Panc1 (cell line): Measurements from ENCODE around the gene DGCR2. TPM values are rescaled to one million over a fixed set of nuclear protein-coding genes. Genes with fewer than 3 reads are reported as not detected.

ENCODE experiments used
- ATAC-seq: fragments of 200-7000 bp; cut with Tn5 transposase; 2 replicates; pipeline ENCODE4 v1.9.1; 2020; ENCODE audit warnings: mild to moderate bottlenecking, moderate library complexity
- BruUV-seq: library from RNA; stranded (reverse); fragments of 400-500 nt; replicated peaks from 2 replicates; lab custom pipeline; 2021; lab: Mats Ljungman, UMichigan
- CTCF ChIA-PET: fragments of 300-600 bp; sonication (Branson Sonifier 250); formaldehyde crosslinking; loops from one replicate; lab custom pipeline; 2022; ENCODE audit warnings: antibody characterized with exemption; lab: Charles Lee
- POLR2A ChIA-PET: fragments of 300-600 bp; sonication (Branson Sonifier 250); formaldehyde crosslinking; loops from one replicate; lab custom pipeline; 2022; ENCODE audit warnings: antibody characterized with exemption; lab: Charles Lee
- DNase-seq: peaks from one replicate; pipeline ENCODE4 v3.0.0-alpha.2; 2010; ENCODE audit warnings: low read depth, low spot score
- H3K27ac ChIP-seq: 2 replicates; pipeline ENCODE4 v1.5.1; 2011; ENCODE audit warnings: mild to moderate bottlenecking, low read length, inconsistent platforms
- H3K27me3 ChIP-seq: fragments of 200-500 bp; sonication (Bioruptor generic); 2 replicates; pipeline ENCODE4 v1.6.0; 2014; ENCODE audit warnings: low read length, inconsistent platforms; ENCODE audit not compliant: control insufficient read depth, insufficient read depth
- H3K36me3 ChIP-seq: fragments of 200-500 bp; sonication (Bioruptor generic); 2 replicates; pipeline ENCODE4 v1.5.1; 2014; ENCODE audit warnings: inconsistent platforms, mild to moderate bottlenecking, low read length, moderate library complexity; ENCODE audit not compliant: control insufficient read depth, insufficient read depth
- H3K4me1 ChIP-seq: 2 replicates; pipeline ENCODE4 v1.5.1; 2011; ENCODE audit warnings: inconsistent platforms, mild to moderate bottlenecking, low read length, moderate library complexity; ENCODE audit not compliant: control insufficient read depth, insufficient read depth
- H3K4me3 ChIP-seq, 2 experiments: 2 replicates each; pipeline ENCODE4 v1.5.1; 2011 to 2012; ENCODE audit warnings: low read depth in 2 of 2, low read length in 2 of 2, mild to moderate bottlenecking in 2 of 2, inconsistent platforms in 1 of 2, moderate library complexity in 1 of 2
- H3K9me3 ChIP-seq: fragments of 200-500 bp; sonication (Bioruptor generic); 2 replicates; pipeline ENCODE4 v1.5.1; 2014; ENCODE audit warnings: low read depth, mild to moderate bottlenecking, inconsistent platforms, low read length, moderate library complexity; ENCODE audit not compliant: control insufficient read depth, insufficient read depth
- CTCF ChIP-seq: fragments of 450-650 bp; IDR thresholded peaks from 2 replicates; pipeline ENCODE4 v1.5.1; 2017; ENCODE audit warnings: mild to moderate bottlenecking
- POLR2AphosphoS5 ChIP-seq: IDR thresholded peaks from 2 replicates; pipeline ENCODE4 v1.6.1; 2012; ENCODE audit warnings: mild to moderate bottlenecking, low read depth, low read length, moderate library complexity
- REST ChIP-seq, 2 experiments: IDR thresholded peaks; 2 replicates each; pipeline ENCODE4 v1.6.1; 2011 to 2012; ENCODE audit warnings: low read depth in 2 of 2, control low read depth in 1 of 2, low read length in 1 of 2, mild to moderate bottlenecking in 1 of 2, moderate library complexity in 1 of 2; ENCODE audit not compliant: insufficient read depth in 1 of 2
- SIN3A ChIP-seq: IDR thresholded peaks from 2 replicates; pipeline ENCODE4 v1.6.1; 2012; ENCODE audit warnings: low read depth, mild to moderate bottlenecking, low read length, moderate library complexity, borderline replicate concordance; ENCODE audit not compliant: insufficient read depth
- TCF7L2 ChIP-seq: IDR thresholded peaks from 2 replicates; pipeline ENCODE4 v1.6.1; 2011; ENCODE audit warnings: mild to moderate bottlenecking, low read depth, low read length, inconsistent platforms
- in situ Hi-C: cut with HindIII; loops from 2 replicates; pipeline ENCODE4 v1.10.0; 2016; ENCODE audit warnings: low sequenced_read_pairs, low pct_unique_long_range_greater_than_20kb
- intact Hi-C: fragments of 100-400 bp; cut with micrococcal nuclease; formaldehyde crosslinking; loops from one replicate; pipeline ENCODE4 v1.10.0; 2022; ENCODE audit not compliant: unreplicated experiment
- total RNA-seq: library from RNA; stranded (reverse); gene quantifications from one replicate; pipeline ENCODE4 v1.2.1, GENCODE V29; 2021; ENCODE audit not compliant: unreplicated experiment

The DGCR2 gene
- total RNA-seq, 1 experiment from 2014 or later, result 35.1 TPM

- H3K4me3 ChIP-seq, result no peak overlapping the region
- H3K27ac ChIP-seq, result no peak overlapping the region
- DNase-seq, result no peak
- H3K4me1 ChIP-seq, result no peaks in the 10 kb centered on the region; the same call in 1 of the 2 replicates
- CTCF ChIA-PET, result no interaction called here
- intact Hi-C loops, result no loop called here
- BruUV-seq, result no TSS peak
- ATAC-seq, result no peak
- H3K9me3 ChIP-seq, result no peaks in the 10 kb centered on the region
- no peaks in the 10 kb centered on the region for H3K36me3 ChIP-seq
- POLR2A ChIA-PET, result no interaction called here
- no peaks in the 10 kb centered on the region for H3K27me3 ChIP-seq
- in situ Hi-C loops, result no loop called here
- no peak for TF ChIP-seq CTCF
- TF ChIP-seq TCF7L2, result no peak
- TF ChIP-seq REST (IDR thresholded peaks at IDR 0.05; ENCODE audit: insufficient read depth in 1 of 2, low read depth in 2 of 2, low read length in 1 of 2), result no peak
- no peak for TF ChIP-seq SIN3A
- no peak for TF ChIP-seq POLR2AphosphoS5
Measured at GRCh38 chr22:19111584-19111983, 10.6 kb downstream of the DGCR2 start.

GRCh38 chr22:19111140-19111539 is 11.1 kb downstream of the DGCR2 start:
- no peak overlapping the region for H3K4me3 ChIP-seq
- ChIA-PET POLR2A (interaction anchor here (0.8 kb wide), 1 partner anchor 30 kb away, joined by 10 read pairs; no protein-coding TSS in a partner anchor), CTCF (no interaction called here)
- no peaks in the 10 kb centered on the region; the same call in 1 of the 2 replicates for H3K4me1 ChIP-seq
- ATAC-seq (no peak), DNase-seq (no peak)
- intact Hi-C loops (no loop called here), in situ Hi-C loops (no loop called here)
- BruUV-seq, result no TSS peak
- H3K9me3 ChIP-seq, result no peaks in the 10 kb centered on the region
- no peak overlapping the region for H3K27ac ChIP-seq
- no peaks in the 10 kb centered on the region for H3K36me3 ChIP-seq
- H3K27me3 ChIP-seq, result no peaks in the 10 kb centered on the region
- TF ChIP-seq SIN3A (no peak), REST (IDR thresholded peaks at IDR 0.05; ENCODE audit: insufficient read depth in 1 of 2, low read depth in 2 of 2, low read length in 1 of 2) (no peak), CTCF (no peak)
